Keratinocyte (primary cell): ENCODE data around the gene TMEM74B.

Source experiments
- CTCF ChIP-seq, 3 experiments: IDR thresholded peaks in 1 of 3; conservative IDR thresholded peaks in 1 of 3; optimal IDR thresholded peaks in 1 of 3; 2 replicates in 2 of 3; 3 replicates in 1 of 3; pipeline versions ENCODE3 to v1.5.1; 2011; ENCODE audit warnings: low read length in 3 of 3, mild to moderate bottlenecking in 3 of 3, moderate library complexity in 2 of 3, control low read depth in 1 of 3, inconsistent platforms in 1 of 3; ENCODE audit not compliant: insufficient read depth in 2 of 3; ENCODE audit errors: extremely low read depth in 1 of 3
- EZH2 ChIP-seq: IDR thresholded peaks from one replicate; pipeline ENCODE4 v1.6.1; 2012; ENCODE audit warnings: inconsistent platforms, mild to moderate bottlenecking, low read length, moderate library complexity

GRCh38 chr20:1203630-1204029, 18.8 kb upstream of the TMEM74B start:
- TF ChIP-seq CTCF (optimal IDR thresholded peaks at IDR 0.05 in 1 of 3, IDR thresholded peaks at IDR 0.05 in 1 of 3, conservative IDR thresholded peaks at IDR 0.05 in 1 of 3; ENCODE audit: extremely low read depth in 1 of 3, insufficient read depth in 2 of 3, low read length in 3 of 3) (no peak), EZH2 (no peak)
